Measurements from ENCODE around the gene INCENP. TPM values are rescaled to one million over a fixed set of nuclear protein-coding genes. Genes with fewer than 3 reads are reported as not detected.

INCENP gene
- total RNA-seq, 2 experiments from 2014 or later, result 12.6 to 16.3 TPM

DNA sequence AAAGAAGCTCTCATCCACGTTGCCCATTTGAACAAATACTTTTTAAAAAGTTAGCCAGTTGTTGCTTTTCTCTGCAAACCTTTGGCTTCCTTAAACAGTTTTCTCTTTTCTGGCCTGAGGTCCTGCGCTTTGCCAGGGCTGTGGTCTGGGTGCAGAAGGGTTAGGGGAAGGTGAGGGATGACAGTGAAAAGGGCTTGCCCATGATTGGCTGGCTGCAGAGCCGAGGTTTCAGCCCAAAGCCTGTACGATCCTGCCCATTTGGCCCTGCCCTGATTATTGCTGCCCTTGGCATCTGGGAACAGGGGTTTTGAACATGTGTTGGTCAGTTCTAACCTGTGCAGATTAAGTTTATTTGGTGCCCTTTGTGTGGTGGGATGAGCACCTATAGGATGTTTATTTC lies 1.5 kb downstream of the INCENP start:
- POLR2A ChIA-PET, result no interaction called here
- H3K27ac ChIP-seq (ENCODE audit: low read depth in 1 of 2, low read length in 2 of 2), result no peak overlapping the region

DNA sequence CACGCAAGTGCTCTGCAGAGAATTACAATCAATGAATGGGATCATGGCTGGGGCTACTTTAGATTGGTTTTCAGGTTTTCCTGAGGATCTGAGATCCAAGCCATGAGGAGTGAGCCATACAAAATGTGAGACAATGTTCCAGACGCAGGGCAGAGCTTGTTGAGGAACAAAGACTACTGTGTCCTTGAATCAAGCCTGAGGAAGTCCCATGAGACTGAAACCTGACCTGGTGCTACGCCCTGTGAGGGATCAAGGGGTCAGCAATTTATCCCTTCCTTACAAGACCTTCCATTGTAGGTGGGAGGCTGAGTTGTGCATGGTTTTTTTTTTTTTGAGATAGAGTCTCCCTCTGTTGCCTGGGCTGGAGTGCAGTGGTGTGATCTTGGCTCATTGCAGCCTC lies 2.1 kb downstream of the INCENP start:
- peaks cover 27% of the 10 kb centered on the region for H3K36me3 ChIP-seq (ENCODE audit: insufficient read depth, low read length)
- no peak overlapping the region for H3K27ac Mint-ChIP-seq
- peak overlapping the region; percentile 97 for H3K4me3 Mint-ChIP-seq
- ChIA-PET CTCF (no interaction called here), POLR2A (interaction anchor here (0.6 kb wide), 1 partner anchor 9 kb away, joined by 4 read pairs; no protein-coding TSS in a partner anchor)
- ATAC-seq (ENCODE audit: poor library complexity) (no peak), DNase-seq (no peak)
- H3K27ac ChIP-seq (ENCODE audit: low read depth in 1 of 2, low read length in 2 of 2), result no peak overlapping the region
- H3K27me3 ChIP-seq (ENCODE audit: control insufficient read depth in 1 of 2, insufficient read depth in 2 of 2, low read length in 2 of 2), result no peaks in the 10 kb centered on the region
- no peaks in the 10 kb centered on the region for H3K27me3 Mint-ChIP-seq
- intact Hi-C loops (cut with DNase I, micrococcal nuclease), result loop anchor here in 1 of 2 experiments (5.0 to 10.0 kb wide), 3 partner anchors 541 to 756 kb away; partner anchors contain the start of genes CPSF7, SLC3A2 and SYT7
- H3K4me1 ChIP-seq (ENCODE audit: insufficient read depth, low read length), result peaks cover 17% of the 10 kb centered on the region
- no peak overlapping the region for H3K4me3 ChIP-seq (ENCODE audit: low read length)
- TF ChIP-seq, protein P1, sequence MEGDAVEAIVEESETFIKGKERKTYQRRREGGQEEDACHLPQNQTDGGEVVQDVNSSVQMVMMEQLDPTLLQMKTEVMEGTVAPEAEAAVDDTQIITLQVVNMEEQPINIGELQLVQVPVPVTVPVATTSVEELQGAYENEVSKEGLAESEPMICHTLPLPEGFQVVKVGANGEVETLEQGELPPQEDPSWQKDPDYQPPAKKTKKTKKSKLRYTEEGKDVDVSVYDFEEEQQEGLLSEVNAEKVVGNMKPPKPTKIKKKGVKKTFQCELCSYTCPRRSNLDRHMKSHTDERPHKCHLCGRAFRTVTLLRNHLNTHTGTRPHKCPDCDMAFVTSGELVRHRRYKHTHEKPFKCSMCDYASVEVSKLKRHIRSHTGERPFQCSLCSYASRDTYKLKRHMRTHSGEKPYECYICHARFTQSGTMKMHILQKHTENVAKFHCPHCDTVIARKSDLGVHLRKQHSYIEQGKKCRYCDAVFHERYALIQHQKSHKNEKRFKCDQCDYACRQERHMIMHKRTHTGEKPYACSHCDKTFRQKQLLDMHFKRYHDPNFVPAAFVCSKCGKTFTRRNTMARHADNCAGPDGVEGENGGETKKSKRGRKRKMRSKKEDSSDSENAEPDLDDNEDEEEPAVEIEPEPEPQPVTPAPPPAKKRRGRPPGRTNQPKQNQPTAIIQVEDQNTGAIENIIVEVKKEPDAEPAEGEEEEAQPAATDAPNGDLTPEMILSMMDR (IDR thresholded peaks at IDR 0.05), result no peak
- H3K4me1 Mint-ChIP-seq (ENCODE audit: low read depth), result peaks cover 30% of the 10 kb centered on the region
- no peaks in the 10 kb centered on the region for H3K9me3 Mint-ChIP-seq
- H3K36me3 Mint-ChIP-seq (ENCODE audit: low read depth), result peaks cover 41% of the 10 kb centered on the region
- no peaks in the 10 kb centered on the region for H3K9me3 ChIP-seq (ENCODE audit: control insufficient read depth in 1 of 2, insufficient read depth in 1 of 2, low read length in 2 of 2)

More for the DNA sequence above, 1.5 kb downstream of the INCENP start:
- Histone ChIP-seq H3K4me3 (ENCODE audit: low read length) (no peak overlapping the region), H3K9me3 (ENCODE audit: control insufficient read depth in 1 of 2, insufficient read depth in 1 of 2, low read length in 2 of 2) (no peaks in the 10 kb centered on the region), H3K4me1 (ENCODE audit: insufficient read depth, low read length) (peaks cover 17% of the 10 kb centered on the region), H3K27me3 (ENCODE audit: control insufficient read depth in 1 of 2, insufficient read depth in 2 of 2, low read length in 2 of 2) (no peaks in the 10 kb centered on the region), H3K36me3 (ENCODE audit: insufficient read depth, low read length) (peaks cover 22% of the 10 kb centered on the region)
- no peak for DNase-seq
- peak overlapping the region; percentile 97 for H3K4me3 Mint-ChIP-seq
- H3K27ac Mint-ChIP-seq, result no peak overlapping the region
- CTCF ChIA-PET, result interaction anchor here (2.3 kb wide), 1 partner anchor 227 kb away, joined by 17 read pairs; no protein-coding TSS in a partner anchor
- ATAC-seq (ENCODE audit: poor library complexity), result no peak
- peaks cover 30% of the 10 kb centered on the region for H3K4me1 Mint-ChIP-seq (ENCODE audit: low read depth)
- intact Hi-C loops (cut with DNase I, micrococcal nuclease), result loop anchor here in 1 of 2 experiments (5.0 to 10.0 kb wide), 3 partner anchors 541 to 757 kb away; partner anchors contain the start of genes CPSF7, SLC3A2 and SYT7
- TF ChIP-seq, protein P1 (IDR thresholded peaks at IDR 0.05), result no peak
- H3K36me3 Mint-ChIP-seq (ENCODE audit: low read depth), result peaks cover 36% of the 10 kb centered on the region
- no peaks in the 10 kb centered on the region for H3K9me3 Mint-ChIP-seq
- no peaks in the 10 kb centered on the region for H3K27me3 Mint-ChIP-seq

DNA sequence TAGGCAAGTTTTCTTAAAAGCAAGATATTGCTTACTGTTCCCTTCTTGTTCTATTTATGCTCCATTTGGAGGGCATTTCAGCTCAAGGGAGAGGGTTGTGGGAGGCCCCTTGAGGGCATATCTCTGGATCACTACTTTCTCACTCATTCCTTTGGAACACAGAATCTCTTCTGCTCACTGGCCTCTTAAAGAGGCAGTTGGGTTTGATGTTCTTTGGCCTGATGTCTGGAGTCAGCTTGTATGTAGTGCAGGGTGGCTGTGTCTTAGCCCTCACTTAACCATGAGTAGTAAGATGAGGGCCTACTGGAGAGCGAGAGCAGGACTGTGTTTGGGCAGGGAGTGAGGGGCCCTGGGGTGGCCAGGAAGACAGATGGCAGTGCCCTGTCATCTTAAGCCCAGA lies 3.6 kb downstream of the INCENP start:
- no peaks in the 10 kb centered on the region for H3K9me3 Mint-ChIP-seq
- TF ChIP-seq, protein P1 (IDR thresholded peaks at IDR 0.05), result no peak
- H3K36me3 Mint-ChIP-seq (ENCODE audit: low read depth), result peaks cover 57% of the 10 kb centered on the region
- DNase-seq (no peak), ATAC-seq (ENCODE audit: poor library complexity) (no peak)
- Histone ChIP-seq H3K36me3 (ENCODE audit: insufficient read depth, low read length) (peaks cover 35% of the 10 kb centered on the region), H3K4me1 (ENCODE audit: insufficient read depth, low read length) (peaks cover 17% of the 10 kb centered on the region), H3K4me3 (ENCODE audit: low read length) (no peak overlapping the region), H3K27me3 (ENCODE audit: control insufficient read depth in 1 of 2, insufficient read depth in 2 of 2, low read length in 2 of 2) (no peaks in the 10 kb centered on the region), H3K9me3 (ENCODE audit: control insufficient read depth in 1 of 2, insufficient read depth in 1 of 2, low read length in 2 of 2) (no peaks in the 10 kb centered on the region), H3K27ac (ENCODE audit: low read depth in 1 of 2, low read length in 2 of 2) (no peak overlapping the region)
- peaks cover 32% of the 10 kb centered on the region for H3K4me1 Mint-ChIP-seq (ENCODE audit: low read depth)
- H3K27ac Mint-ChIP-seq, result no peak overlapping the region
- CTCF ChIA-PET, result interaction anchor here (1.6 kb wide), 1 partner anchor 45 kb away, joined by 3 read pairs; no protein-coding TSS in a partner anchor
- POLR2A ChIA-PET, result interaction anchor here (0.6 kb wide), 1 partner anchor 474 kb away, joined by 3 read pairs; the partner anchor contains the start of gene MTA2
- intact Hi-C loops (cut with DNase I, micrococcal nuclease), result loop anchor here in 1 of 2 experiments (5.0 to 10.0 kb wide), 3 partner anchors 543 to 755 kb away; partner anchors contain the start of genes CPSF7, SLC3A2 and SYT7
- no peaks in the 10 kb centered on the region for H3K27me3 Mint-ChIP-seq
- peak overlapping the region; percentile 67 for H3K4me3 Mint-ChIP-seq
